ENCODE results near the gene CLEC10A.

Gene CLEC10A

GRCh38 chr17:7043497-7044198 lies 36.4 kb downstream of the CLEC10A start, which contains the start of gene SLC16A11:
Gene SLC16A11 (minus strand): TSS chr17:7044092. CDS start chr17:7043513, 579 bp downstream.
- H3K36me3 ChIP-seq (ENCODE audit: insufficient read depth, low read length) = no peaks in the 10 kb centered on the region
- peaks cover 23% of the 10 kb centered on the region for H3K27me3 ChIP-seq (ENCODE audit: control insufficient read depth, insufficient read depth, low read length)
- peak within 1 kb of the TSS; percentile 65 for H3K4me3 ChIP-seq (ENCODE audit: low read length)
- peak within 1 kb of the TSS; percentile 93 for H3K4me2 ChIP-seq (ENCODE audit: low read length)
- no peaks in the 10 kb centered on the region for H3K9me3 ChIP-seq (replicated peaks; ENCODE audit: low read length)
- H3K4me1 ChIP-seq (ENCODE audit: control insufficient read depth, insufficient read depth, low read length) = peaks cover 13% of the 10 kb centered on the region
- peak within 1 kb of the TSS; percentile 74 for H3K9ac ChIP-seq (ENCODE audit: low read depth, low read length)

- Histone ChIP-seq H3K36me3 (ENCODE audit: insufficient read depth, low read length) (no peaks in the 10 kb centered on the region), H3K27me3 (ENCODE audit: control insufficient read depth, insufficient read depth, low read length) (peaks cover 23% of the 10 kb centered on the region), H3K9me3 (replicated peaks; ENCODE audit: low read length) (no peaks in the 10 kb centered on the region), H3K4me2 (ENCODE audit: low read length) (peak overlapping the region; percentile 93), H3K4me1 (ENCODE audit: control insufficient read depth, insufficient read depth, low read length) (peaks cover 13% of the 10 kb centered on the region), H3K9ac (ENCODE audit: low read depth, low read length) (peak overlapping the region; percentile 74), H3K4me3 (ENCODE audit: low read length) (peak overlapping the region; percentile 65)
These were observed 36.9 kb downstream of the CLEC10A start for GRCh38 chr17:7043182-7043496.

GRCh38 chr17:7042501-7043181 lies 37.4 kb downstream of the CLEC10A start:
- Histone ChIP-seq H3K4me2 (ENCODE audit: low read length) (peak overlapping the region; percentile 93), H3K9ac (ENCODE audit: low read depth, low read length) (no peak overlapping the region), H3K27me3 (ENCODE audit: control insufficient read depth, insufficient read depth, low read length) (peaks cover 23% of the 10 kb centered on the region), H3K36me3 (ENCODE audit: insufficient read depth, low read length) (no peaks in the 10 kb centered on the region), H3K4me1 (ENCODE audit: control insufficient read depth, insufficient read depth, low read length) (peaks cover 13% of the 10 kb centered on the region), H3K4me3 (ENCODE audit: low read length) (peak overlapping the region; percentile 65), H3K9me3 (replicated peaks; ENCODE audit: low read length) (no peaks in the 10 kb centered on the region)

- Histone ChIP-seq H3K36me3 (ENCODE audit: insufficient read depth, low read length) (no peaks in the 10 kb centered on the region), H3K9ac (ENCODE audit: low read depth, low read length) (no peak overlapping the region), H3K4me2 (ENCODE audit: low read length) (no peak overlapping the region), H3K4me1 (ENCODE audit: control insufficient read depth, insufficient read depth, low read length) (peaks cover 13% of the 10 kb centered on the region), H3K27me3 (ENCODE audit: control insufficient read depth, insufficient read depth, low read length) (peaks cover 23% of the 10 kb centered on the region), H3K9me3 (replicated peaks; ENCODE audit: low read length) (no peaks in the 10 kb centered on the region), H3K4me3 (ENCODE audit: low read length) (no peak overlapping the region)
These were observed 38.2 kb downstream of the CLEC10A start for GRCh38 chr17:7041607-7042500.

GRCh38 chr17:7039832-7040231 lies 40.2 kb downstream of the CLEC10A start:
- no peaks in the 10 kb centered on the region for H3K9me3 ChIP-seq (replicated peaks; ENCODE audit: low read length)

GRCh38 chr17:7038025-7038862 lies 41.8 kb downstream of the CLEC10A start:
- no peak overlapping the region for H3K4me2 ChIP-seq (ENCODE audit: low read length)
- H3K9me3 ChIP-seq (replicated peaks; ENCODE audit: low read length) = no peaks in the 10 kb centered on the region
- H3K4me1 ChIP-seq (ENCODE audit: control insufficient read depth, insufficient read depth, low read length) = peaks cover 16% of the 10 kb centered on the region
- H3K36me3 ChIP-seq (ENCODE audit: insufficient read depth, low read length) = no peaks in the 10 kb centered on the region
- H3K27me3 ChIP-seq (ENCODE audit: control insufficient read depth, insufficient read depth, low read length) = peaks cover 7% of the 10 kb centered on the region
- no peak overlapping the region for H3K4me3 ChIP-seq (ENCODE audit: low read length)
- no peak overlapping the region for H3K9ac ChIP-seq (ENCODE audit: low read depth, low read length)

More at GRCh38 chr17:7039832-7040231, 40.2 kb downstream of the CLEC10A start:
- Histone ChIP-seq H3K27me3 (ENCODE audit: control insufficient read depth, insufficient read depth, low read length) (peaks cover 15% of the 10 kb centered on the region), H3K36me3 (ENCODE audit: insufficient read depth, low read length) (no peaks in the 10 kb centered on the region), H3K4me2 (ENCODE audit: low read length) (no peak overlapping the region), H3K9ac (ENCODE audit: low read depth, low read length) (no peak overlapping the region), H3K4me1 (ENCODE audit: control insufficient read depth, insufficient read depth, low read length) (peaks cover 24% of the 10 kb centered on the region), H3K4me3 (ENCODE audit: low read length) (no peak overlapping the region)

GRCh38 chr17:7035591-7036368 lies 44.3 kb downstream of the CLEC10A start, which contains the start of gene SLC16A13:
Gene SLC16A13 (plus strand): TSS chr17:7036015. CDS start chr17:7036383, 368 bp downstream.
- H3K4me1 ChIP-seq (ENCODE audit: control insufficient read depth, insufficient read depth, low read length) = peaks cover 11% of the 10 kb centered on the region
- peak within 1 kb of the TSS; percentile 86 for H3K4me2 ChIP-seq (ENCODE audit: low read length)

GRCh38 chr17:7034955-7035590 lies 45.0 kb downstream of the CLEC10A start:
- peak overlapping the region; percentile 70 for H3K9ac ChIP-seq (ENCODE audit: low read depth, low read length)
- no peaks in the 10 kb centered on the region for H3K36me3 ChIP-seq (ENCODE audit: insufficient read depth, low read length)
- peak overlapping the region; percentile 73 for H3K4me3 ChIP-seq (ENCODE audit: low read length)
- peaks cover 11% of the 10 kb centered on the region for H3K4me1 ChIP-seq (ENCODE audit: control insufficient read depth, insufficient read depth, low read length)
- peak overlapping the region; percentile 86 for H3K4me2 ChIP-seq (ENCODE audit: low read length)
- no peaks in the 10 kb centered on the region for H3K9me3 ChIP-seq (replicated peaks; ENCODE audit: low read length)
- H3K27me3 ChIP-seq (ENCODE audit: control insufficient read depth, insufficient read depth, low read length) = no peaks in the 10 kb centered on the region

More at GRCh38 chr17:7035591-7036368, 44.3 kb downstream of the CLEC10A start, which contains the start of gene SLC16A13:
- Histone ChIP-seq H3K36me3 (ENCODE audit: insufficient read depth, low read length) (no peaks in the 10 kb centered on the region), H3K27me3 (ENCODE audit: control insufficient read depth, insufficient read depth, low read length) (no peaks in the 10 kb centered on the region), H3K9ac (ENCODE audit: low read depth, low read length) (peak within 1 kb of the TSS; percentile 70), H3K4me3 (ENCODE audit: low read length) (peak within 1 kb of the TSS; percentile 73), H3K9me3 (replicated peaks; ENCODE audit: low read length) (no peaks in the 10 kb centered on the region)

GRCh38 chr17:7029659-7030058 lies 50.4 kb downstream of the CLEC10A start:
- Histone ChIP-seq H3K9me3 (replicated peaks; ENCODE audit: low read length) (no peaks in the 10 kb centered on the region), H3K9ac (ENCODE audit: low read depth, low read length) (no peak overlapping the region), H3K4me2 (ENCODE audit: low read length) (no peak overlapping the region), H3K4me1 (ENCODE audit: control insufficient read depth, insufficient read depth, low read length) (no peaks in the 10 kb centered on the region), H3K27me3 (ENCODE audit: control insufficient read depth, insufficient read depth, low read length) (no peaks in the 10 kb centered on the region), H3K36me3 (ENCODE audit: insufficient read depth, low read length) (no peaks in the 10 kb centered on the region), H3K4me3 (ENCODE audit: low read length) (no peak overlapping the region)

- H3K36me3 ChIP-seq (ENCODE audit: insufficient read depth, low read length) = no peaks in the 10 kb centered on the region
- no peaks in the 10 kb centered on the region for H3K9me3 ChIP-seq (replicated peaks; ENCODE audit: low read length)
- no peak overlapping the region for H3K4me2 ChIP-seq (ENCODE audit: low read length)
- H3K27me3 ChIP-seq (ENCODE audit: control insufficient read depth, insufficient read depth, low read length) = no peaks in the 10 kb centered on the region
- no peak overlapping the region for H3K4me3 ChIP-seq (ENCODE audit: low read length)
- no peak overlapping the region for H3K9ac ChIP-seq (ENCODE audit: low read depth, low read length)
- H3K4me1 ChIP-seq (ENCODE audit: control insufficient read depth, insufficient read depth, low read length) = no peaks in the 10 kb centered on the region
These were observed 51.0 kb downstream of the CLEC10A start for GRCh38 chr17:7029096-7029495.
